ENCODE data around the gene SPTB.

DNA sequence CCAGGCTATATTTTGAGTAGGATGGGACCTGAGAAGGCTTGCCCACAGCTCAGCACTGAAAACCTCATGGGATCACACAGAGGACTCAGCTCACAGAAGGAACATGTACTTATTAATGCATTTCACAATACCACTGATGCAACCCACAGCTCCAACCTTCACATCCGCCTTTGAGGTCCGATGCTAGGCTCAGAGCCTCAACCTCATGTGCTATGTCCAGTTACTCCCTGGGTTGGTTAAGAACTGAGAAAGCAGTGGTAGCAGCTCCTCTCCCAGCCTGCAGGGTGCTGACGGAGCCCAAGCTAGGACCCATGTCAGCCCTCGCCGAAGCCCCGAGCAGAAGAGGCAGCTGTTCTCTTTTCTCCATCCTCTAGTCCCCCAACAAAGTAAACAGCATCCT is 52.9 kb downstream of the SPTB start:
- TF ChIP-seq, protein P1, sequence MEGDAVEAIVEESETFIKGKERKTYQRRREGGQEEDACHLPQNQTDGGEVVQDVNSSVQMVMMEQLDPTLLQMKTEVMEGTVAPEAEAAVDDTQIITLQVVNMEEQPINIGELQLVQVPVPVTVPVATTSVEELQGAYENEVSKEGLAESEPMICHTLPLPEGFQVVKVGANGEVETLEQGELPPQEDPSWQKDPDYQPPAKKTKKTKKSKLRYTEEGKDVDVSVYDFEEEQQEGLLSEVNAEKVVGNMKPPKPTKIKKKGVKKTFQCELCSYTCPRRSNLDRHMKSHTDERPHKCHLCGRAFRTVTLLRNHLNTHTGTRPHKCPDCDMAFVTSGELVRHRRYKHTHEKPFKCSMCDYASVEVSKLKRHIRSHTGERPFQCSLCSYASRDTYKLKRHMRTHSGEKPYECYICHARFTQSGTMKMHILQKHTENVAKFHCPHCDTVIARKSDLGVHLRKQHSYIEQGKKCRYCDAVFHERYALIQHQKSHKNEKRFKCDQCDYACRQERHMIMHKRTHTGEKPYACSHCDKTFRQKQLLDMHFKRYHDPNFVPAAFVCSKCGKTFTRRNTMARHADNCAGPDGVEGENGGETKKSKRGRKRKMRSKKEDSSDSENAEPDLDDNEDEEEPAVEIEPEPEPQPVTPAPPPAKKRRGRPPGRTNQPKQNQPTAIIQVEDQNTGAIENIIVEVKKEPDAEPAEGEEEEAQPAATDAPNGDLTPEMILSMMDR (IDR thresholded peaks at IDR 0.05), result no peak
- no peak for TF ChIP-seq REST (IDR thresholded peaks at IDR 0.05; ENCODE audit: insufficient read depth in 1 of 2, low read depth in 2 of 2, low read length in 1 of 2)
